Fibroblast of lung (primary cell): ENCODE measurements around the gene KRT80. TPM values are rescaled to one million over a fixed set of nuclear protein-coding genes. Genes with fewer than 3 reads are reported as not detected.
A peak's percentile ranks its signal among the peaks of the same experiment; 100 is the strongest.

ENCODE experiments used
- DNase-seq, 2 donors: peaks; one replicate each; pipeline versions ENCODE4 v3.0.0 to v3.0.0-alpha.2; 2010; ENCODE audit warnings: low read depth in 2 of 2
- H2AFZ ChIP-seq: 2 replicates; pipeline ENCODE4 v1.5.1; 2012; ENCODE audit warnings: low read length, control low read depth, inconsistent platforms
- H3K27ac ChIP-seq: 2 replicates; pipeline ENCODE4 v1.5.1; 2011; ENCODE audit warnings: low read length, control low read depth; ENCODE audit not compliant: insufficient read depth
- H3K27me3 ChIP-seq: 2 replicates; pipeline ENCODE4 v1.5.1; 2011; ENCODE audit warnings: mild to moderate bottlenecking, low read length; ENCODE audit not compliant: control insufficient read depth, insufficient read depth
- H3K36me3 ChIP-seq: 2 replicates; pipeline ENCODE4 v1.5.1; 2011; ENCODE audit warnings: low read length; ENCODE audit not compliant: control insufficient read depth, insufficient read depth
- H3K4me1 ChIP-seq: 2 replicates; pipeline ENCODE4 v1.5.1; 2011; ENCODE audit warnings: low read length; ENCODE audit not compliant: control insufficient read depth, insufficient read depth; ENCODE audit errors: extremely low read depth
- H3K4me2 ChIP-seq: 2 replicates; pipeline ENCODE4 v1.5.1; 2011; ENCODE audit warnings: low read length, control low read depth; ENCODE audit not compliant: insufficient read depth; ENCODE audit errors: extremely low read depth
- H3K4me3 ChIP-seq, 4 experiments: fragments of 200-600 bp in 1 of 4; sonication (generic) in 1 of 4; replicated peaks in 1 of 4; 2 replicates each; pipeline ENCODE4 v1.5.1; 2011 to 2016; ENCODE audit warnings: low read length in 4 of 4, low read depth in 3 of 4, mild to moderate bottlenecking in 3 of 4, control low read depth in 2 of 4, inconsistent platforms in 1 of 4, mixed read lengths in 1 of 4; ENCODE audit not compliant: insufficient read depth in 1 of 4; ENCODE audit errors: control extremely low read depth in 1 of 4
- H3K79me2 ChIP-seq: 2 replicates; pipeline ENCODE4 v1.5.1; 2012; ENCODE audit warnings: mild to moderate bottlenecking, low read length, inconsistent platforms; ENCODE audit not compliant: control insufficient read depth, insufficient read depth
- H3K9ac ChIP-seq: 2 replicates; pipeline ENCODE4 v1.5.1; 2011; ENCODE audit warnings: mild to moderate bottlenecking, low read length, control low read depth; ENCODE audit not compliant: insufficient read depth
- H3K9me3 ChIP-seq: 2 replicates; pipeline ENCODE4 v1.5.1; 2012; ENCODE audit warnings: low read depth, low read length; ENCODE audit not compliant: control insufficient read depth, insufficient read depth
- H4K20me1 ChIP-seq: 2 replicates; pipeline ENCODE4 v1.5.1; 2011; ENCODE audit warnings: low read length; ENCODE audit not compliant: control insufficient read depth, insufficient read depth; ENCODE audit errors: extremely low read depth
- CTCF ChIP-seq, 2 donors: IDR thresholded peaks in 1 of 2; conservative IDR thresholded peaks in 1 of 2; 1 replicate in 1 of 2; 2 replicates in 1 of 2; pipeline ENCODE4 v1.5.1; 2011 to 2012; ENCODE audit warnings: low read length in 2 of 2, control low read depth in 1 of 2, inconsistent platforms in 1 of 2, low read depth in 1 of 2, mild to moderate bottlenecking in 1 of 2
- EZH2 ChIP-seq: IDR thresholded peaks from 2 replicates; pipeline ENCODE4 v1.5.1; 2012; ENCODE audit warnings: low read length, control low read depth, mild to moderate bottlenecking; ENCODE audit errors: missing control alignments
- polyA plus RNA-seq, 2 donors: library from polyadenylated mRNA; depleted of rRNA in 1 of 2; stranded (reverse) in 1 of 2; unstranded in 1 of 2; fragments of >200 nt; gene quantifications; 2 replicates each; pipeline ENCODE4 v1.2.1, GENCODE V29; 2011 to 2012; ENCODE audit warnings: missing spikeins in 1 of 2
- total RNA-seq: library from RNA; depleted of rRNA; stranded (reverse); fragments of >200 nt; gene quantifications from 2 replicates; pipeline ENCODE4 v1.2.1, GENCODE V29; 2014

The KRT80 gene
- total and polyA plus RNA-seq, 2 donors (not counting 1 experiment from before 2014, with no cell fraction given), result 0.17 to 1.0 TPM

GRCh38 chr12:52213564-52214420 is 22.0 kb upstream of the KRT80 start:
- Histone ChIP-seq H3K27ac (no peak overlapping the region), H4K20me1 (no peaks in the 10 kb centered on the region), H3K27me3 (no peaks in the 10 kb centered on the region), H3K79me2 (no peaks in the 10 kb centered on the region), H3K4me1 (peaks cover 6% of the 10 kb centered on the region), H3K4me3 (no peak overlapping the region), H3K9me3 (no peaks in the 10 kb centered on the region), H3K36me3 (no peaks in the 10 kb centered on the region), H2AFZ (no peak overlapping the region), H3K4me2 (no peak overlapping the region), H3K9ac (no peak overlapping the region)
- no peak for TF ChIP-seq EZH2
- TF ChIP-seq CTCF (conservative IDR thresholded peaks at IDR 0.05 in 1 of 2, IDR thresholded peaks at IDR 0.05 in 1 of 2; ENCODE audit: low read depth in 1 of 2, low read length in 2 of 2), result peak; percentile 95 to 98
- peak; percentile 66 to 78 for DNase-seq

- no peak overlapping the region for H3K4me2 ChIP-seq
These were observed 21.1 kb upstream of the KRT80 start for GRCh38 chr12:52212701-52213563.

More at GRCh38 chr12:52212701-52213563, 21.1 kb upstream of the KRT80 start:
- no peaks in the 10 kb centered on the region for H3K27me3 ChIP-seq
- H3K9me3 ChIP-seq, result no peaks in the 10 kb centered on the region
- H3K4me1 ChIP-seq, result peaks cover 6% of the 10 kb centered on the region
- DNase-seq, result no peak
- H3K79me2 ChIP-seq, result no peaks in the 10 kb centered on the region
- no peak overlapping the region for H3K4me3 ChIP-seq
- TF ChIP-seq CTCF (conservative IDR thresholded peaks at IDR 0.05 in 1 of 2, IDR thresholded peaks at IDR 0.05 in 1 of 2; ENCODE audit: low read depth in 1 of 2, low read length in 2 of 2), result no peak
- no peak for TF ChIP-seq EZH2
- no peak overlapping the region for H3K9ac ChIP-seq
- no peaks in the 10 kb centered on the region for H4K20me1 ChIP-seq
- H3K36me3 ChIP-seq, result no peaks in the 10 kb centered on the region
- no peak overlapping the region for H3K27ac ChIP-seq
- H2AFZ ChIP-seq, result no peak overlapping the region
